GM21529 (cell line): ENCODE data around the gene ARL13A.
A peak's percentile ranks its signal among the peaks of the same experiment; 100 is the strongest.
"Not testable (repeated sequence)": the region's sequence is repeated elsewhere in the genome, so short reads cannot be mapped to it uniquely, and the experiment has no call there.

Experiments
- ATAC-seq: cut with Tn5 transposase; IDR thresholded peaks from one replicate; pipeline ENCODE4 v1.9.1; 2021; ENCODE audit not compliant: unreplicated experiment

Gene ARL13A

DNA sequence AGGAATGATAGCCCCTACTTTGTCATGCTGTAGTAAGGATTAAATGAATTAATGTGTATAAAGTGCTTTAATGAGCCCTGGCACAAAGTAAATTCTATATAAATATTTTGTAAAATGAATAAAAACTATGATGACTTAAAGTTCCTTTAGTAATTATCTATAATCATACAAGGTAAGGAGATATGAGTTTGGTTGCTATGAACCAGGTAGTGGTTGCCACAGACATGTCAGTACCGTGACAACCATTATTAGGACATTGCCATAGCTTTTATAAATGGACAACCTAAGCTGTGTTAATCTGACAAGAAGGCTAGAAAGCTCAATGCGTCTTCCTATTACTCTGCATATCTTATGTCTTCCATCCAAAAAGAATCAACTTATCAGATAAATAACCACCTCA lies at the start of gene ARL13A:
TSS of gene ARL13A (plus strand) at position 301 of the 400 bp plus-strand sequence. CDS start 3,982 bp downstream, outside the sequence.
- ATAC-seq, result no peak

DNA sequence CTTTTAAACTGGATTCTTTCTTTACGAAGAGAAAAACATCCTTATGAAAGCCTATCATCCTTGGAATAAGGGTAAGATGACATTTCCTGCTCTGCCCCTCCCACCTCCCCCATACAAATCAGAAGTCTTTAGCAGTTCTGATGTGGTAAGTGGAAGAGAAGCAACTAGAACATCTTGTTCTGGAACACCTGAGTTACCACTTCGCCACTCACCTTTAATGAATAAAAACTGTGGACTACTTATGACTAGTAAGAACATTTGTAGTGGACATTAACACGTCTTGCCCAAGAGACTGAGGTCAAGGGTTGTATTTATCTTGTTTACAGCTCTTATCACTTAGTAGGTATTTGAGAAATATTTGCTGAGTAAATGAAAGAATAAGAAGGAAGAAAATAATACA lies 45.1 kb upstream of the ARL13A start:
- no peak for ATAC-seq

DNA sequence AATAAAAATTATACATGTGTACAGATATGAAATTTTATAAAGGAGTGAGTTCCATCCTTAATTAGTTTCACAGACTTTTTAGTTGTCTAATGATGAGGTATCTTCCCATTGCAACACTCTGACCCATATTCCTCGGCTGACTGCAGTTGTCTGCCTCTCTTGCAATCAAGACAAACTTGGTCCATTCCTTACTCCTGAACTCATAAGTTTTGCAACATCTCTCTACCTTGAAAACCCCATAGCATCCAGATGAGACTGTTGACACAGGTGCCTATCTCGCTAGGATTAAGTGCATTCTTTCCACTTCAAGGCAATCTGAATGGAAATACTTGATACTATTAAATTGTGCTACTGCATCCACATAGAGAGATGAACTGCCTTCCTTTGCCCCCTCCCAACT lies 43.1 kb upstream of the ARL13A start:
- ATAC-seq, result no peak

DNA sequence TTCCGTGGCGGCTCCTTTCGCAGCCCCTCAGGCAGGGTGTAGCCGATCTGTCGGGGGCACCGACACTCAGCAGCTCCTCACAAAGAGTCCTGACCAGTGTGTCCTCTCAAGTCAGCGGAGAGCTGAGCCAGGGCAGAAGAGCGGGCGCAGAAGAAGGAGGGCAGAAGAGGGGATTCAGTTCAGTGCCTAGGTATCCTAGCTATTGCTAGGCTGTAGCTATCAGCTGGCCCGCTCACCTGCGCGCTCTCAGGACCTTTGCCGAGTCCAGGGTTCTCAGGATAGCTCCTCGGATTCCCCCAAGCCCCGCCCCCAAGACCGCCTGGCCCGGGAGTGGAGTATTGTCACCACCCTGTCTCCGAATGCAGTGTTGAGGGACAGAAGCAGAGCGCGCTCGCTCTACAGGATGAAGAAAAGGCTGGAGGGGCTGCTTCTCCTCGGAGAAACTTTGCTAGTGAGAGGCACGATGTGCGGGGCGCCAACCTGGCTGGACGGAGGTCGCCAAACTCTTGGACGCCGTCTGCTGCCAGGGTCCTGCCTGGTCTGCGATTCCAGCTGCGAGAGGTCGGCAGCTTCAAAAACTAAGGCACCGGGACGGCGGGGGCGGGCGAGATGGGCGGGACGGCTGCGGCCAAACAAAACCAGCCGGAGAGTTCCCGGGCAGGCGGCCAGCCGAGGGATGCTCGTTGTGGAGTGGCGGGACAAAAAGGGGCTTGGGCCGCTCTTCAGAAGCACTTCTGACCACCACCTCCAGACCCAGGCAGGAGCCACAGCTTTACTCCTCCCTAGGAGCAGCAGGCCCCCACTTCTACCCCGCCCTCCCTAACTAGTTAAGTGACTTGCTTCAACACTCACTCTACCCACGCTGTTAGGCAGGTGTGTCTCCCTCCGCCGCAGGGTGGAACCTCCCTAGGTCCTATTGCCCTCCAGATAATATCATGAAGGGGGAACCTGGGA lies 40.6 kb upstream of the ARL13A start, which contains the start of gene XKRX:
TSS of gene XKRX (minus strand) at position 258 of the 954 bp plus-strand sequence. CDS start 613 bp downstream, outside the sequence.
- peak; percentile 52 for ATAC-seq

DNA sequence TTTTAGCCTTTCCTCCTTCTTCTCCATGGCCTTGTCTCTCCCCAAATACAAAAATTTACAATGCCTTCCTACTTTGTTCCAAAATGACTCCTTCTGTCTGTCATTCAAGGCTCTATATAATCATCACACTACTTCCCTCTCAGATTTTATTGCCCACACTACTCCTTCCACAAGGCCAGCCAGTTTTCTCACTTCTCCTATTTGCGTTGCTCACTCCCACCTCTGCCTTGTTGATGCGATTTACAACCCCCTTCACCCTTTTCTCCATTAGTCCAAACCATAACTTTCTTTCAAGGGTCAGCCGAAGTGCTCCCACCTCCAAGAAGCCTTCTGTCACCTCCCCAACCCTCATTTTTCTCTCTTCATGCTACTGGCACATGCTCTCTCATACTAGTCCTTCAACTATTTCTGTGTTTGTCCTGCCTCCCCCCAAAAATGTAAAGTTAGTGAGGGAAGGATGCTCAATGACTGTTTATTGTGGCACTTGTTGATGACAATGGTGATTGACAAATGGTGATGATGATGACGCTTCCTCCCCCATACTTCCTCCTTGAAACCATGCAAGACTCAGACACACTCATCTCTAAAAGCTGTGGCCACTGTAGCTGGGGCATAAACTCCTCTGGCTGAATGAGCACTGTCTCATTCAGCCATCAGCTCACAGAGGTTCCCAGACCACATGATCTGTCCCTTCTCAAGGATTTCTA lies 38.1 kb upstream of the ARL13A start:
- peak; percentile 75 for ATAC-seq

DNA sequence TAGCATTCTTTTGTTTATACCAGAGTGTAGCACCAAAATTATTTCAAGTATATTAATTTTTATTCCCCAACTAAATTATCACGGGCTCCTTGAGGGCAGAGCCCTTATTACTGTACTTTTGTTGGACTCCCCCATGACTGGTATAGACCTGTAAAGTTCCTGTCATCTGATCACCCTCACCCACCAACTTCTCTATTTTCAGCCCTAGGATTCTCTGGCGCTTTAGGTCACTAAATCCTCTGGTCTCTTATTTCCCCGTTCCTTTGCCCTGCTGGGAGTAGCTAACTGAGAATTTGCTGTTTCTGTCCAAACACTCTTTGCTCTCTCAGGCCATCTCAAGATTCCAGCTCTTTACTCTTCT lies 37.6 kb upstream of the ARL13A start:
- ATAC-seq, result peak; percentile 17

DNA sequence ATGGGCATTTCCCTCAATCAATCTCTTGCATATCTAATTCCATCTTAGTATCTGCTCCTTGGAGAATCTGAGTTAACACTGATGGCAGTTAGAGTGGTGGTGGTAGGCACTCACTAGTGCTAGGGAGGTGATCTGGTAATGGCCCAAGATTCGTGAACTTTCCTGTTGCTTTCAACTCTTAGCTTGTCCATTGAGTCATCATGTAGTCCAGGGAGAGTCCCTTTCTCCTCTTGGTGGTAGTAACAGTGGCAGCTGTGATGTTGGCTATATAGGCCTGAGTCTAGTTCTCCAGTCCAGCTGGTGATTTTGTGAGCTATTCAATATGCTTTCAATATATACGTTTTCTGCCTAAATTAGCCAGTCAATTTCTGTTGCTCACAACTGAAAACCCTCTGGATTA lies 33.7 kb upstream of the ARL13A start:
- ATAC-seq, result no peak

DNA sequence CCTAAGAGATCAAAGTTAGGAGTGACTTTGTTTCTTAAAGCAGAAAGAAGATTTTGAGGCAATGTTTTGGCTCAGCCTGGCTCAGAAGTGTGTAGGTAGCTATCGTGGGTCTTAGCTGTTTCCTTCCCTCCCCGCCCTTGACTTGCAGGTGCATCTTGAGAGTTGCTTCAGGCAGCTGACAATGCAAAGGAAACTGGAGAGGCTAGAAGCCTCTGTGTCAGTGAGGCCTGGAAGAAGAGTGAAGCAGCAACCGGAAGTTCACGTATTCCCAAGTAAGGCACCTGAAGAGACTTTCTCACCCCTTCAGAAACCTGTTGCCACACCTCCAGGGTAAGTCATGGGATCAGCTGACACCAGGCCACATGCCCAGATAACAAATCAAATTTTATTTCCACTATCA lies 30.2 kb upstream of the ARL13A start:
- ATAC-seq, result no peak

DNA sequence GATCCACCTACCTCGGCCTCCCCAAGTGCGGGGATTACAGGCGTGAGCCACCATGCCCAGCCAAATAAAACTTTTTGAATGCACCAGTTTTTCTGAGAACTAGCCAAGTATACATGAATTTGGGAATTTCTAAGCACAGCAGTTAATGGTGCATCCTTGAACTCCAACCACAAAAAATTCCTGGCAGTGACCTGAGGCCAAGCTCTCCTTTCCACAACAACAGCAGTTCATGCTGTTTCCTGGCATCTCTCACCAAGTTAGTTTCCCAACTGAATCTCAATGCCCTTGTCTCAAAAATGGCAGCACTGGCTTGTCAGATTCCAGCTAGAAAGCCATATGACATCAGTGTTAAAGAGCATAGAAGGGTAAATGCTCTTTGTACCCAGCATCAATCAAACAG lies 24.9 kb upstream of the ARL13A start:
- no peak for ATAC-seq

DNA sequence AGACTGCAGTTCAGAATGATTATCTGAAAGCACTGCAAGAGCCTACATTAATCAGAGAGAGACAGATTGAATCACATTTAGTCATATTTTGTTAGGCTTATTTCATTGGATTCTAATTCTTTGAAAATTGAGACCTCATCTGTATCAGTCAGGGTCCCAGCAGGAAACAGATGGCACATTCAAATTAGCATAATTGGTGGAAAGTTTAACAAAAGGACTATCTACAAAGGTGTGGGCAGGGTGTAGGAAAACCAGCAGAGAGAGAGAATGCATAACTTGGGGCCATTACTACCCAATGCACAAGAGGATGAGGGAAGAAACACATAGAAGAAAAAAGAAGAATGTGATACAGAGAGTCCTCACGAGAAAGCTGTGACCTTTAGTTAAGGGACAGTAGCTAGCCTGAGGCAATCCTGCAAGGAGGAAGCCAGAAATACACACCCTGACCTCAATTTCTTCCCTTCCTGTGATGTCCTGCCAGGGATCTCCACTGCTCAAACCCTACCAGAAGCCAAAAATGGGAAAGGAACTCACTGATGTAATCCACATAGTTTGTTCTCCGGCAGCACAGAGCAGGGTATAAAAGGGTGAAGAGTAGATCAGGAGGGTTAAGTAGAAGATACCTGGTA lies 23.1 kb upstream of the ARL13A start:
- ATAC-seq, result no peak

DNA sequence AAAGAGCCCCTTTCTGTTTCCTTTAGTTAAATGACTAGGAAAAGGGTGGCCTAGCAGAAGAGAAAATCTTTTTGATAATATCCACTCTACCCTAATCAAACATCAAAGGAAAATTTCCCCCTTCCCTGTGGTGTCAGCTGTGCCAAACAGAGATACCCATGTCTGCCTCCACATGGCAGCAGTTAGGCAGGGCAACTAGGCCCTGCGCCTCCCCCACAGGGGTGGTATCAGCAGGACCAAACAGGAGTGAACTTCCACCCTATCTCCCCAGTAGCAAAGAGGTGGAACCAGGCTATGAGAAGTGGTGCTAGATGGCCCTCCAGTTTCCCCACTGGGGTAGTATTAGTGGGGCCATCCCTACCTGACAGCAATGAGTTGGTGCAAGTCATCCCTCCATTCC lies 21.0 kb upstream of the ARL13A start:
- no peak for ATAC-seq

DNA sequence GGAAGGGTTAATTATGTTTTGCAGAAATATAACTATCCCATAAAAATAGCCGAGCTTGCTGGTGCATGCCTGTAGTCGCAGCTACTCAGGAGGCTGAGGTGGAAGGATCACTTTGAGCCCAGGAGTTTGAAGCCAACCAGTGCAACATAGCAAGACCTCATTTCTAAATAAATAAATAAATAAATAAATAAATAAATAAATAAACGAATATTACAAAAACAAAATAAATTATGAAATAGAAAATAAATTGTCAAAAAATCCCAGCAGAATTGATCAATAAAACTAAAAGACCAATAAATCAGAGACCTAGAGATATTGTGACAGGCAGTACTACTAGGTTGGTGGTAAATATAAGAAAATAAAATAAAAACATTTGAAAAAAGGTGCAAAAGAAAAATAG lies 6.7 kb upstream of the ARL13A start:
- ATAC-seq, result no peak

DNA sequence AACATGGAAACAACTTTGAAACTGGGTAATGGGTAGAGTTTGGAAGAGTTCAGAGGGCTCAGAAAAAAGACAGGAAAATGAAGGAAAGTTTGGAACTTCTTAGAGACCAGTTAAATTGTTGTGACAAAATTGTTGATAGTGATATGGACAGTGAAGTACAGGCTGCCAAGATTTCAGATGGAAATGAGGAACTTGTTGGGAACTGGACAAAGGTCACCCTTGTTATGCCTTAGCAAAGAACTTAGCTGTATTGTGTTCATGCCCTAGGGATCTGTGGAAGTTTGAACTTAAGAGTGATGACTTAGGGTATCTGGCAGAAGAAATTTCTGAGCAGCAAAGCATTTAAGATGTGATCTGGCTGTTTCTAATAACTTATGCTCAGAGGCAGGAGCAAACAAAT lies 5.1 kb upstream of the ARL13A start:
- no peak for ATAC-seq

DNA sequence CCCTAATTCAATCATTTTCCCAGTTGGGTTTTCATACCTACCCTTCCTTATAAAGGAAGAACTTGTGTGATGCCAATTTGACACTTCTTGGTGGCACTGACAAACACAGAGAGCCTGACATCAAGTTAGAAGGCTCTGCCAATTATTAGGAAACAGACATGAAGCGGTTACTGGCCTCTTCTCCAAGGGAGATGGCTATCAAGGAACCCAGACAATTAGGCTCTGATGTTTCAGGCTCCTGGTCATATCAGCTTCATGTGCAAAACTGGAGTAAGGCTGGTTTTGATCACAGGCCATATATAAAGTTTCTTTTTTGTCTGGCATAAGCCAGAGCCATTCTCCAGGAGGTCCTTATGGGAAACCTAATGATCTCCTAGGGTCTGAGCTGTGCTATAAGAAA lies 428 bp downstream of the ARL13A start:
- no peak for ATAC-seq

DNA sequence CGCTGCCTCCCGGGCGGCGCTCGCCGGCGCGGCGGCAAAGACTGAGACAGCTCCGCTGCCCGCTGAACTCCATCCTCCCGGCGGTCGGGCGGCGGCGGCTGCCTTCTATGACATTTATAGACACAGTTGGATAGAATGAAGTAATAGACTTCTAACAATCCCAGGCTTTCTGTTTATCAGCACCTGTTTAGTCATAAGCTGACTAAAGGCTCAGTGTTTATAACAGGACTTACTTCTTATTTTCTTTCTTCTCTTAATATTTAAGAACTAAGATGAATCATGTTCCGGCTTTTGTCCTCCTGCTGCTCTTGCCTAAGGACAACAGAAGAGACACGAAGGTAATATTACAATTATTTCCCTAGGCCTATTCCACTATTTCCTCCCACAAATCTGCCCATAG lies 3.9 kb downstream of the ARL13A start:
- ATAC-seq, result no peak

DNA sequence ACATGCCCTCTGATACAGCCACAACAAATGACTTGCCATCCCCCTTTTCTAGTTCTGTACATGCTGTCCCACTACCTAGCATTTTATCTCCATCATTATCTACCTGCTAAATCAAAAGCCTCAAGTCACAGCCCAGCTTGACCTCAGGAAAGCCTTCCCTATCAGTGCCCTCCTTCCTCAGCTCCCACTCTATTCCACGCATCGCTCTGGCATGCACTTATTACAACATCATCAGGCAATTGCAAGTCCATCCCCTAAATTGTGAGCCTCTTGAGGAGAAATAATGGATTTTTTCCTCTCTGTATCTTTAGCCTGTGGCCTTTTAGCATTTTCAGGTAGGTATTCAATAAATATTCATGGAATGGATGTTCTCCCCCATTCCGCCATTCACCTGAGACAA lies 5.7 kb downstream of the ARL13A start:
- ATAC-seq, result no peak

DNA sequence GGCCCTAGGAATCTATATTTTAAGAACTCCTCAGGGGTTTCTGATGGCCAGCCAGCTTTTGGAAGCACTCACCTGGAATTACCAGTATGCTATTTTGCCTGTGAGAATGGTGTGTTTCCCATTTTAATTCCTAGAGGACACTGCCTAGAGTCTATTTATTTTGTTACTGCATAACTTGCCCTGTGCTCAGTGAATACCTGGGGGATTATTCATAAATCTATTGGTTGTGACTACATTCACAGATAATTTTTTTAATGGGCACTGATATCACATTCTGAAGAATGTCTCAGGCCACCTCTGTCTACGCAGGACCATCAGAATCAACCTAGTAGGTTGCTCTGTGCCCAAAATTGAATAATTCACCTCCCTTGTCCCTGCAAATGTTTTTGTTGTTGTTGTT lies 6.7 kb downstream of the ARL13A start:
- ATAC-seq, result no peak

DNA sequence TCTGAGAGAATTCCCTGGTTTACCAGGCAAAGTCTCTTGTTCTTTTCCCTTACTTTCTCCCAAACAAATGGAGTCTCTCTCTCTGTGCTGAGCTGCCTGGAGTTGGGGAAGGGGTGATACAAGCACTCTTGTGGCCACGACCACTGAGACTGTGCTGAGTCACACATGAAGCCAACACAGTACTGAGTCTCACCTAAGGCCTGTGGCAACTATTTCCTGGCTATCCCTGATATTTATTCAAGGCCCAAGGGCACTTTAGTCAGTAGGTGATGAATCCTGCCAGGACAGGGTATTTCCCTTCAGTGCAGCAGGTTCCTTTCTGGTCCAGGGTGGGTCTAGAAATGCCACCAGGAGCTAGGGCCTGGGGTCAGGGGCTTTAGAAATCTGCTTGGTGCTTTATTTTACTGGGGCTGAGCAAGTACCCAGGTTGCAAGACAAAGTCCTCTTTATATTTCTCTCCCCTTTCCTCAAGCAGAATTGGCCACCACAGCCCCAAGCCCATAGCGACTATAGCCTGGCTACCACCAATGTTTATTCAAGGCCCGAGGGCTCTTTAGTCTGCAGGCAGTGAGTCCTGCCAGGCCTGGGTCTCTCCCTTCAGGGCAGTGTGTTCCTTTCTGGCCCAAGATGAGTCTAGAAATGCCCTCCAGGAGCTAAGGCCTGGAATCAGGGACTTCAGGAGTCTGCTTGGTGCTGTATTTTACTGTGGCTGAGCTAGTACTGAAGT lies 10.5 kb downstream of the ARL13A start:
- no peak for ATAC-seq

DNA sequence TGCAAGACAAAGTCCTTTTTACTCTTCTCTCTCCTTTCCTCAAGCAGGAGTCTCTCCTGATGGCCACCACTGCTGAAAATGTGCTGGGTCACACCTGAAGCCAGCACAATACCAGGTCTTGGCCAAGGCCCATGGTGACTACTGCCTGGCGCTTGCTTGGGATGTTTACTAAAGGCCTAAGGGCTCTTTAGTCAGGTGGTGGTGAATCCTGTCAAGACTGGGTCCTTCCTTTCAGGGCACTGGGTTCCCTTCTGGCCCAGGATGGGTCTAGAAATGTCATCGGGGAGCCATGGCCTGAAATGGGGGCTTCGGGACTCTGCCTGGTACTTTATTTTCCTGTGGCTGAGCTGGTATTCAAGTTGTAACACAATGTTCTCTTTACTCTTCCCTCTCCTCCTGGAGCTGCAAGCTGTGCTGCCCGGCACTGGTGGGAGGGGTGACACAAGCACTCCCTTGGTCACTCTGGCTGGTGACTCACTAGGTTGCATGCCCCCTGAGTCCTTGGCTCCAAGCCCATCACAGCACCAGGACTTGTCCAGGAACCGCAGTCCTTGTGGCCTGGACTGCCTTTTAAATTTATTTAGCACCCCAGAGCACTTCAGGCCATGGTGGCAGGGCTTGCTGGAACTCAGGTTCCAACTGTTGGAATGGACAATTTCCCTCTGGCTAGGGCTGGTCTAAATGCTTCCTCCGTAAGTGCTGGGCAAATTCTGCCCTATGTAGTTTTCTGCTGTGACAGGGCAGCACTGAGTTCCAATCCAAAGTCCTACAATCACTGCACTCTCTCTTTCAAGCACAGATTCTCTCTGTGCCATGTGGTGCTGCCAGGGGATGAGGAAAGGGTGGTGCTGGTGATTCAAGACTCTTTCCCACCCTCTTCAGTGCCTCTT lies 11.3 kb downstream of the ARL13A start:
- ATAC-seq, result no peak

DNA sequence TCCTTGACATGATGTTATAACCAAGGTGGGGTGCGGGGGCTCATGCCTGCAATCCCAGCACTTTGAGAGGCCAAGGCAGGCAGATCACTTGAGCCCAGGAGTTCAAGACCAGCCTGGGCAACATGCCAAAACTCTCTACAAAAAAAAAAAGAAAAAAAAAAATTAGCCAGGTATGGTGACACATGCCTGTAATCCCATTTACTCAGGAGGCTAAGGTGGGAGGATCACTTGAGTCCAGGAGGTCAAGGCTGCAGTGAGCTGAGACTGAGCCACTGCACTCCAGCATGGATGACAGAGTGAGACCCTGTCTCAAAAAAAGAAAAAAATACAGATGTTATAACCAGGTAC lies 12.0 kb downstream of the ARL13A start:
- ATAC-seq, result not testable (repeated sequence)
